Activated CD4-positive, alpha-beta memory T cell treated with anti-CD3 and anti-CD28 coated beads, Interleukin-2, amount 10 ng/mL, durations not matched to agents 7 days and 5 days (primary cell): ENCODE data around the gene TMEM119. TPM values are rescaled to one million over a fixed set of nuclear protein-coding genes. Genes with fewer than 3 reads are reported as not detected.
A peak's percentile ranks its signal among the peaks of the same experiment; 100 is the strongest.

Source experiments
- CTCF ChIA-PET: fragments of 350-600 bp; sonication (Branson Sonifier 250); formaldehyde crosslinking; loops from one replicate; lab custom pipeline; 2021; ENCODE audit warnings: antibody characterized with exemption, inconsistent platforms; lab: Charles Lee
- POLR2A ChIA-PET: fragments of 350-600 bp; sonication (Branson Sonifier 250); formaldehyde crosslinking; loops from one replicate; lab custom pipeline; 2021; ENCODE audit warnings: antibody characterized with exemption; lab: Charles Lee
- DNase-seq: peaks from one replicate; pipeline ENCODE4 v3.0.0-alpha.2; 2020
- H3K27ac Mint-ChIP-seq: one replicate; pipeline ENCODE4 v1.8.0; 2021; ENCODE audit warnings: mild to moderate bottlenecking, mixed read lengths
- H3K27me3 Mint-ChIP-seq: one replicate; pipeline ENCODE4 v1.8.0; 2021; ENCODE audit warnings: mixed read lengths
- H3K36me3 Mint-ChIP-seq: one replicate; pipeline ENCODE4 v1.8.0; 2021; ENCODE audit warnings: low read depth, mixed read lengths
- H3K4me1 Mint-ChIP-seq: one replicate; pipeline ENCODE4 v1.8.0; 2021; ENCODE audit warnings: mixed read lengths
- H3K4me3 Mint-ChIP-seq: one replicate; pipeline ENCODE4 v1.8.0; 2021; ENCODE audit warnings: mild to moderate bottlenecking, mixed read lengths
- H3K9me3 Mint-ChIP-seq: one replicate; pipeline ENCODE4 v1.8.0; 2021; ENCODE audit warnings: mixed read lengths
- total RNA-seq, 2 experiments: library from RNA; stranded (reverse); gene quantifications; one replicate each; pipeline ENCODE4 v1.2.3, GENCODE V29; 2021

Gene TMEM119
- total RNA-seq, 2 experiments from 2014 or later, result 0.80 to 1.0 TPM

- ChIA-PET POLR2A (interaction anchor here (1.1 to 10.8 kb wide), 2 partner anchors 20 to 50 kb away, joined by 3 to 213 read pairs; partner anchors contain the start of genes ISCU and SELPLG), CTCF (interaction anchor here (0.8 to 1.7 kb wide), 2 partner anchors 23 to 48 kb away, joined by 3 to 8 read pairs; no protein-coding TSS in a partner anchor)
- H3K27ac Mint-ChIP-seq, result no peak overlapping the region
- H3K36me3 Mint-ChIP-seq, result peaks cover 26% of the 10 kb centered on the region
- no peak overlapping the region for H3K4me3 Mint-ChIP-seq
- H3K27me3 Mint-ChIP-seq, result peaks cover 2% of the 10 kb centered on the region
- DNase-seq, result peak; percentile 53
- H3K9me3 Mint-ChIP-seq, result peaks cover 15% of the 10 kb centered on the region
- peaks cover 32% of the 10 kb centered on the region for H3K4me1 Mint-ChIP-seq
Measured at GRCh38 chr12:108611884-108612415, 14.1 kb upstream of the TMEM119 start.

GRCh38 chr12:108610856-108611605, 13.1 kb upstream of the TMEM119 start:
- Mint-ChIP-seq H3K4me3 (no peak overlapping the region), H3K27me3 (peaks cover 2% of the 10 kb centered on the region), H3K36me3 (peaks cover 17% of the 10 kb centered on the region), H3K4me1 (peaks cover 22% of the 10 kb centered on the region), H3K27ac (no peak overlapping the region), H3K9me3 (peaks cover 5% of the 10 kb centered on the region)
- POLR2A ChIA-PET, result interaction anchor here (1.0 kb wide), 1 partner anchor 39 kb away, joined by 3 read pairs; no protein-coding TSS in a partner anchor
- CTCF ChIA-PET, result no interaction called here
- DNase-seq, result no peak

GRCh38 chr12:108610336-108610815, 12.5 kb upstream of the TMEM119 start:
- H3K36me3 Mint-ChIP-seq, result peaks cover 12% of the 10 kb centered on the region
- CTCF ChIA-PET, result no interaction called here
- peaks cover 2% of the 10 kb centered on the region for H3K27me3 Mint-ChIP-seq
- POLR2A ChIA-PET, result interaction anchor here (1.0 kb wide), 1 partner anchor 38 kb away, joined by 3 read pairs; no protein-coding TSS in a partner anchor
- H3K4me1 Mint-ChIP-seq, result peaks cover 18% of the 10 kb centered on the region
- no peak overlapping the region for H3K4me3 Mint-ChIP-seq
- H3K9me3 Mint-ChIP-seq, result peaks cover 2% of the 10 kb centered on the region
- no peak overlapping the region for H3K27ac Mint-ChIP-seq
- DNase-seq, result no peak

GRCh38 chr12:108609537-108610335, 11.9 kb upstream of the TMEM119 start:
- no peak for DNase-seq
- H3K27ac Mint-ChIP-seq, result no peak overlapping the region
- POLR2A ChIA-PET, result interaction anchor here (1.0 to 1.5 kb wide), 2 partner anchors 8 to 38 kb away, joined by 3 read pairs; no protein-coding TSS in a partner anchor
- peaks cover 9% of the 10 kb centered on the region for H3K36me3 Mint-ChIP-seq
- H3K27me3 Mint-ChIP-seq, result peaks cover 2% of the 10 kb centered on the region
- H3K4me3 Mint-ChIP-seq, result no peak overlapping the region
- peaks cover 3% of the 10 kb centered on the region for H3K9me3 Mint-ChIP-seq
- CTCF ChIA-PET, result interaction anchor here (2.9 kb wide), 1 partner anchor 8 kb away, joined by 11 read pairs; no protein-coding TSS in a partner anchor
- peaks cover 15% of the 10 kb centered on the region for H3K4me1 Mint-ChIP-seq

- peaks cover 4% of the 10 kb centered on the region for H3K36me3 Mint-ChIP-seq
- H3K9me3 Mint-ChIP-seq, result peaks cover 3% of the 10 kb centered on the region
- CTCF ChIA-PET, result interaction anchor here (1.1 to 2.9 kb wide), 2 partner anchors 9 to 56 kb away, joined by 3 to 11 read pairs; no protein-coding TSS in a partner anchor
- H3K4me1 Mint-ChIP-seq, result peaks cover 10% of the 10 kb centered on the region
- DNase-seq, result no peak
- POLR2A ChIA-PET, result interaction anchor here (0.7 to 1.5 kb wide), 2 partner anchors 8 to 9 kb away, joined by 3 read pairs; no protein-coding TSS in a partner anchor
- peaks cover 4% of the 10 kb centered on the region for H3K27me3 Mint-ChIP-seq
- no peak overlapping the region for H3K4me3 Mint-ChIP-seq
- H3K27ac Mint-ChIP-seq, result no peak overlapping the region
Measured at GRCh38 chr12:108608616-108609015, 10.7 kb upstream of the TMEM119 start.

- Mint-ChIP-seq H3K4me3 (no peak overlapping the region), H3K27me3 (peaks cover 4% of the 10 kb centered on the region), H3K4me1 (peaks cover 9% of the 10 kb centered on the region), H3K36me3 (peaks cover 4% of the 10 kb centered on the region), H3K9me3 (peaks cover 3% of the 10 kb centered on the region), H3K27ac (no peak overlapping the region)
- ChIA-PET POLR2A (interaction anchor here (0.7 kb wide), 1 partner anchor 8 kb away, joined by 3 read pairs; no protein-coding TSS in a partner anchor), CTCF (interaction anchor here (0.7 to 2.9 kb wide), 3 partner anchors 10 to 670 kb away, joined by 3 to 11 read pairs (median 3); no protein-coding TSS in a partner anchor)
- DNase-seq, result no peak
Measured at GRCh38 chr12:108607981-108608600, 10.2 kb upstream of the TMEM119 start.

- Mint-ChIP-seq H3K4me1 (peaks cover under 1% of the 10 kb centered on the region), H3K27ac (no peak overlapping the region), H3K36me3 (peaks cover 4% of the 10 kb centered on the region), H3K9me3 (peaks cover 3% of the 10 kb centered on the region), H3K27me3 (peaks cover 2% of the 10 kb centered on the region), H3K4me3 (no peak overlapping the region)
- POLR2A ChIA-PET, result interaction anchor here (1.5 kb wide), 1 partner anchor 11 kb away, joined by 5 read pairs; no protein-coding TSS in a partner anchor
- CTCF ChIA-PET, result no interaction called here
- DNase-seq, result no peak
Measured at GRCh38 chr12:108606492-108606891, 8.6 kb upstream of the TMEM119 start.

- peak overlapping the region; percentile 36 for H3K4me3 Mint-ChIP-seq
- no peak for DNase-seq
- peaks cover 3% of the 10 kb centered on the region for H3K9me3 Mint-ChIP-seq
- peak overlapping the region; percentile 26 for H3K27ac Mint-ChIP-seq
- H3K4me1 Mint-ChIP-seq, result no peaks in the 10 kb centered on the region
- ChIA-PET CTCF (interaction anchor here (2.1 kb wide), 1 partner anchor 12 kb away, joined by 14 read pairs; no protein-coding TSS in a partner anchor), POLR2A (interaction anchor here (1.5 kb wide), 1 partner anchor 12 kb away, joined by 5 read pairs; no protein-coding TSS in a partner anchor)
- peaks cover 4% of the 10 kb centered on the region for H3K36me3 Mint-ChIP-seq
- H3K27me3 Mint-ChIP-seq, result peaks cover 2% of the 10 kb centered on the region
Measured at GRCh38 chr12:108605690-108606406, 8.0 kb upstream of the TMEM119 start.

- Mint-ChIP-seq H3K4me3 (peak overlapping the region; percentile 36), H3K27me3 (peaks cover 2% of the 10 kb centered on the region), H3K4me1 (no peaks in the 10 kb centered on the region), H3K36me3 (peaks cover 4% of the 10 kb centered on the region), H3K9me3 (peaks cover 3% of the 10 kb centered on the region), H3K27ac (peak overlapping the region; percentile 26)
- DNase-seq, result no peak
- ChIA-PET POLR2A (no interaction called here), CTCF (interaction anchor here (2.1 kb wide), 1 partner anchor 13 kb away, joined by 14 read pairs; no protein-coding TSS in a partner anchor)
Measured at GRCh38 chr12:108605000-108605689, 7.3 kb upstream of the TMEM119 start.

GRCh38 chr12:108604208-108604941, 6.5 kb upstream of the TMEM119 start:
- H3K4me3 Mint-ChIP-seq, result no peak overlapping the region
- ChIA-PET CTCF (interaction anchor here (2.1 kb wide), 1 partner anchor 14 kb away, joined by 14 read pairs; no protein-coding TSS in a partner anchor), POLR2A (no interaction called here)
- DNase-seq, result no peak
- peaks cover 2% of the 10 kb centered on the region for H3K27me3 Mint-ChIP-seq
- H3K36me3 Mint-ChIP-seq, result peaks cover 4% of the 10 kb centered on the region
- H3K9me3 Mint-ChIP-seq, result peaks cover 3% of the 10 kb centered on the region
- H3K27ac Mint-ChIP-seq, result no peak overlapping the region
- no peaks in the 10 kb centered on the region for H3K4me1 Mint-ChIP-seq
